Hypothalamus (tissue), 51 donors: ENCODE data around the gene GARIN5B.
"Not testable (repeated sequence)": the region's sequence is repeated elsewhere in the genome, so short reads cannot be mapped to it uniquely, and the experiment has no call there.

Experiments
- DNase-seq, 51 donors: peaks; one replicate each; lab custom pipeline; 2025; lab: John Stamatoyannopoulos, UW

GARIN5B gene

DNA sequence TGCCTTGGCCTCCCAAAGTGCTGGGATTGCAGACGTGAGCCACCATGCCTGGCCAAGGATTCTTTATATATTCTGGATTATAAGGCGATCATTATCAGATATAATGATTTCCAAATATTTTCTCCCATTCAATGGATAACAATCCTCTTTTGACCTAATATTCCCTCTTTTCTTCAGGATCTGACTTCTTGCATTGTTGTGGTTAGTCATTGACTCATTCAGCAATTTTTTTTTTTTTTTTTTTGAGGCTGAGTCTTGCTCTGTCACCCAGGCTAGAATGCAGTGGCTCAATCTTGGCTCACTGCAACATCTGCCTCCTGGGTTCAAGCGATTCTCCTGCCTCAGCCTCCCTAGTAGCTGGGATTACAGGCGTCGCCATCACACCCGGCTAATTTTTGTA, 33.3 kb downstream of the GARIN5B start:
- DNase-seq, result not testable (repeated sequence)

DNA sequence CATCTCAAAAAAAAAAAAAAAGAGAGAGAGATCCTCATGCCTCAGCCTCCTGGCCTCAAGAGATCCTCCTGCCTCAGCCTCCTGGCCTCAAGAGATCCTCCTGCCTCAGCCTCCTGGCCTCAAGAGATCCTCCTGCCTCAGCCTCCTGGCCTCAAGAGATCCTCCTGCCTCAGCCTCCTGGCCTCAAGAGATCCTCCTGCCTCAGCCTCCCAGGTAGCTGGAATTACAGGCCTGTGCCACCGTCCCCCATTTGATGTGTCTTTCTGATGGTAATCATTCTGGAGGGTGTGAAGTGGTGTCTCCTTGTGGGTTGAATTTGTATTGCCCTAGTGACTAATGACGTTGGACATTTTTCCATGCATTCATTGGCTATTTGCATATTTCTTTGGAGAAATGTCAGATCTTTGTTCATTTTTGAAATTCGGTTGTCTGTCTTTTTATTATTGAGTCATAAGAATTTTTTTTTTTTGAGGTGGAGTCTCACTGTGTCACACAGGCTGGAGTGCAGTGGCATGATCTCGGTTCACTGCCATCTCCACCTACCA, 34.2 kb downstream of the GARIN5B start:
- not testable (repeated sequence) for DNase-seq

DNA sequence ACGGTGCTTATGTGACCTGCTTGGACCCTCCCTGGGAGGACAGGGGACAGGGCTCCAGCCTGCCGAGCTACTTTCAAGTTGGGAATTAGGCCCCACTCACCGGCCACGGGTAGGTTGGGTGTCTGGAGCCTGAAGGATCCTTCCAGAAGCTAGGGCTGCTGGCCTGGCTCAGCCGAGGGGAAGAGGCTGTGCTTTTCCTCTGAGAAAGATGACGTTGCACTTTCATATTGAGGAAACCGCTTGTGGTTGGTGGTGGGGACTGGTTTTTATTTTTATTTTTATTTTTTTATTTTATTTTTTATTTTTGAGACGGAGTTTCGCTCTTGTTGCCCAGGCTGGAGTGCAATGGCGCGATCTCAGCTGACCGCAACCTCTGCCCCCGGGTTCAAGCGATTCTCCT, 37.9 kb downstream of the GARIN5B start, which contains the start of gene TMEM150B:
TMEM150B (minus strand) TSS at position 170 of the 400 bp plus-strand sequence. CDS start 4,305 bp downstream, outside the sequence.
- DNase-seq, result no peak

DNA sequence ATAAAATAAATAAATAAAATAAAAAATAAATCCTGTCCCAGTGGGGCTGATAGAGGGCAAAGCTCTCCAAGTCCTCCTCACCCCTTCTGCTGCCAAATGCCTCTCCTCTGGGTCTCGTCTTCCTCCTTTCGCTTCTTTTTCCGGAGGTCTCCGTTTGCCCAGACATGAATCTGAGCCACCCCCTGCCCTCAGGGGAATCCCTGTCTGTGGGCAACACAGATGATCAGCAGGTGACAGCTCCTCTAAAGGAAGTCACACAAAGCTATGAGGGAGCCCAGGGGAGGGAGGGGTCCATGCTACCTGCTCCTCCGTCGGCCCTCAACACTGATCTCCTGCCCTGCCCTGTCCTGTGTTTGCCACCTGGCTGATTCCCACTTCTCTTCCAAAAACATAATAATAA, 38.4 kb downstream of the GARIN5B start:
- no peak for DNase-seq

DNA sequence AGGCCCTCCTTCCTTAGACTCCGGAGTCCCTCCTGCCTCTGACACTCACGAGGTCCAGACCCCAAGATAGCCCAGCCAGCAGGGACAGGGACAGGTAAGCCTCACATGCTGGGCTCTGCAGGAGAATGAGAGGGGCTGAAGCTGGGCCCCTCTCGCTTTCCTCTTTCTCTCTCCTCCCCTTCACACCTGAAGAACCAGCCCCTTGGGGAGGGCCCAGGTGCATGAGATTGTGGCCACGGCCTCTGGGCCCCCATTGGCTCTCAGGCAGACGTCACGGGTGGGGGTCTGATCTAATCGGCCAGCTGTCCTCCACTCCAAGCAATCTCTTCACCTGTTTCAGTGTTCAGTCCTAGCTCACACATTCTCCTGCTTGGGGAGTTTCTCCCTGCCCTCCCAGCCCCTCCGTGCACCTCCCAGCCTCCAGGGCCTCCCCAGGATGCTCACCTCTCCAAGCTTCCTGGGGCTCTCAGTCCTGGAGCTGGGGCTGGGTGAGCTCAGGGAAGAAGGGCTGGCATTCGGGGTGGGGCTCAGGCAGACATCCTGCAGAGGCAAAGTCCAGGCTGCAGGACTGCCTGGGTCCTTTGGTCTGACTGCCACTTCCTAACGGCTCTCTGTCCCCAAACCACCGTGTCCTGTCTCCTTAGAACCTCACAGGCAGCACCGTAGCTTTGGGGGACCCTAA, 40.7 kb downstream of the GARIN5B start:
- DNase-seq, result no peak

DNA sequence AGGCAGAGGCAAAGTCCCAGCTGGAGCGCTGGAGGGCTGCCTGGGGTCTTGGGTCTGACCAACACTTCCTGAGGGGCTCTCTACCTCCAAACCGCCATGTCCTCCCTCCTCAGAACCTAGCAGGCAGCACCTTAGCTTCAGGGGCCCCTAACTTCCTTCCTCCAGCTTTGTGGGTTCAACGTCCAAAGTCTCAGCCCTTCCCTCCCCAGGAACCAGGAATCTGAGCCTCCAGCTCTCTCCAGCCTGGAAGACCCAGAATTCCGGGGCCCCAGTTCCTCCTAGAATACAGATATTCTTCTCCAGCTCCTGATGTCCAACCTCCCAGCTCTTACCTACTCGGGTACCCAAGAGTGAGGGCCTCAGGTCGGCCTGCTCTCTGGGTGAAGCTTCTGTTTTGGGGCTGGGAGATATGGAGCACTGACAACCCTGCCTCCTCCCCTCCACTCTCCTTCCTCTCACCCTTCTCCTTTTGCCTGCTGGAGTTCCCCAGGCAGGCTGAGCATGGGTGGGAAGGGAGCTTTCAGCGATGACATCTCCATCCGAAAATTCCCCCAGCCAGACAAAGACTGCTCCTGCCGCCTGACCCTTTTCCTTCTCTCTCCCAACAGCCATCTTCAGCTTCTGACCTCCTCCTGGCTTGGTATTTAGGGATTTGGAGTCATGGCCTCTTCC, 41.5 kb downstream of the GARIN5B start:
- DNase-seq, result no peak

DNA sequence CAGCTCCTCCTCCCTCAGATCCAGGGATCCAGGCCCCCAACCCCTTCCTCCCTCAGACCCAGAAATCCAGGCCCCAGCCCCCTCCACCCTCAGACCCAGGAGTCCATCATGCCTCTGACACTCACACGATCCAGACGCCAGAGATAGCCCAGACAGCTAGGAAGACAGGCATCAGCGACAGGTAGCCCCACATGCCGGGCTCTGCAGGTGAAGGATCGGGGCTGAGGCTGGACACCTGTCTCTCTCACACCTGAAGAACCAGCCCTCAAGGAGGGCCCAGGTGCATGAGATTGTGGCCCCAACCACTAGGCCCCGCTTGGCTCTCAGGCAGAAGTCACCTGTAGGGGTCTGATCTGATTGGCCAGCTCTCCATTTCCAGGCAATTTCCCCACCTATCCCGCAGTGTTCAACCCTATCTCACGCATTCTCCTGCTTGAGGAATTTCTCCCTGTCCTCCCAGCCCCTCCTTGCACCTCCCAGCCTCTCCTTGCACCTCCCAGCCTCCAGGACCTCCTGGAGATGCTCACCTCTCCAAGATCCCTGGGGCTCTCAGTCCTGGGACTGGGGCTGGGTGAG, 42.1 kb downstream of the GARIN5B start:
- DNase-seq, result no peak

DNA sequence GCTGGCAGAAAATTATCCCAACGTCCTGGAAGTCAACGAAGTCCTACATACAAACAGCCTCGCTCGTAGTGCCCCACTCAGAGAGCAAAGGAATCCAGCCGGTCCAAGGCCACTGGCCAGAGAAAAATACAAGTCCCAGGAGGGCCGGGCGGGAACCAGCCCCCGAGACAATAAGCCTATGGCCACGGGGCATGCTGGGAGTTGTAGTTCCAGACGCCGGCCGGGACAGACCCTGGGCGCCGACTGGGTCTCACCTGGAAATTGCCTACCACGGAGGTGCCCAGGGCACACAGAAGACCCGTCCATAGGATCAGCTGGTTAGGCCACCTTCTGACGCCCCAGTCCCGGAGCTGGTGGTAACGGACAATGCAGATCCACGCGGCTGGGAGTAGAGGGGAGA, 43.3 kb downstream of the GARIN5B start:
- DNase-seq, result peak in 28 of 51 donors; percentile 7 to 73 (median 34)

DNA sequence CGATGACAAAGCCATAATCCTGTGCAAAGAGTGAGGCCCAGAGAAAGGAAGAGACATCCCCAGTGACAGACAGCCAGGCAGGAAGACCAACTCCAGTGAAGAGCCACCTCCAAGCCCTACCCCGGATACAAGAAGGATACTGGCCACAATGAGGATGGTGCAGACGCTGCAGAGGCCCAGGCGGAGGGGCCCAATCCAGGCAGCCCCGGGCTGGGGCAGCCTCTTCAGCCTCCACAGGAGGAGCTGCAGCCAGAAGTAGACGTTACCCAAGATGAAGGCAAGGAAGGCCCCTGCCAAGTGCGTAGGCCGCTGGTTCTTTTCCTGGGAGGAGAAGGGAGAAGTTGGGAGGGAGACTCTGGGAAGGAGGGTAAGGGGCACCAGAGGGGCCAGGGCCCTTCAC, 46.4 kb downstream of the GARIN5B start:
- DNase-seq, result no peak

DNA sequence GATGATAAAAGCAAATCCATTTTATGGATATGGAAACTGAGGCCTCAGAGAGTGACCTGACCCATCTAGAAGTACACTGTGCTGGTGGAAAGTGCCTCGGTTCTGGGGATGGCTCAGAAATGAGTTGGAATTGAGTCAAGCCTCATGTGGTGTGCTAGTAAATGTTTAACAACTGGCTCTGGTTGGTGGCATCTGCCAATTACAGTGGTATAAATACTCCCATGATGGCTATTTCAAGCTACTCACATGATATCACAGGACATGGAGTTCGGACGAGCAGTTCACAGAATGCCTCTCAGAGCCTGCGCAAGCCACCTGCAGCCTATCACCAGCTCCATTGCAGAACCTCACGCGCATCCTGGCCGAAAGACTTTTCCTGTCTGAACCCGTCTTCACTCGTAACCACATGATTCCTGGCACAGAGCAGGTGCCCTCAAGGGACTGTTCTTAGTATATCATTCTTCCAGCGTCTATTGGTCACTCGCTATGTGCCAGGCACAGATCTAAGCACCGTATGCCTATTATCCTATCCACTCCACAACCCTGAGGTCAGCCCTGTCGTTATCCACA, 47.0 kb downstream of the GARIN5B start:
- DNase-seq, result no peak

DNA sequence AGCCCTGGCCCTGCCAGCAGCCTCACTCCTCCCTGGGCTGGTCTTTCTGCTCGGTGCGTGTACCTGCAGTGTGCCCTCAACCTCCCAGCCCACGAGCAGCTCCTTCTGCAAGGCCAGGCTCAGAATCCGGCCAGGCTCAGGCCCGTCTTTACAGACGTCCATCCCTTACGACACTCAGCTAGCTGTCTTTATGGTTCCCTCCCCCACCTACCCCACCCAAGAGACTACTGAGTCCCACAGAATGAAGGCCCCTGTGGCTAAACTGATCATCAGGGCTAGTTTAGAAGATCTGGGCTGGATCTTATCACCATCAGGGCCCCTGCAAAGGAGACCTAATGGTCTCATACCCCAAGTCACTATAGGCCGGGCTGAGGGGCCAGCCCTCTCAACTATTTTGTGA, 48.7 kb downstream of the GARIN5B start:
- no peak for DNase-seq

DNA sequence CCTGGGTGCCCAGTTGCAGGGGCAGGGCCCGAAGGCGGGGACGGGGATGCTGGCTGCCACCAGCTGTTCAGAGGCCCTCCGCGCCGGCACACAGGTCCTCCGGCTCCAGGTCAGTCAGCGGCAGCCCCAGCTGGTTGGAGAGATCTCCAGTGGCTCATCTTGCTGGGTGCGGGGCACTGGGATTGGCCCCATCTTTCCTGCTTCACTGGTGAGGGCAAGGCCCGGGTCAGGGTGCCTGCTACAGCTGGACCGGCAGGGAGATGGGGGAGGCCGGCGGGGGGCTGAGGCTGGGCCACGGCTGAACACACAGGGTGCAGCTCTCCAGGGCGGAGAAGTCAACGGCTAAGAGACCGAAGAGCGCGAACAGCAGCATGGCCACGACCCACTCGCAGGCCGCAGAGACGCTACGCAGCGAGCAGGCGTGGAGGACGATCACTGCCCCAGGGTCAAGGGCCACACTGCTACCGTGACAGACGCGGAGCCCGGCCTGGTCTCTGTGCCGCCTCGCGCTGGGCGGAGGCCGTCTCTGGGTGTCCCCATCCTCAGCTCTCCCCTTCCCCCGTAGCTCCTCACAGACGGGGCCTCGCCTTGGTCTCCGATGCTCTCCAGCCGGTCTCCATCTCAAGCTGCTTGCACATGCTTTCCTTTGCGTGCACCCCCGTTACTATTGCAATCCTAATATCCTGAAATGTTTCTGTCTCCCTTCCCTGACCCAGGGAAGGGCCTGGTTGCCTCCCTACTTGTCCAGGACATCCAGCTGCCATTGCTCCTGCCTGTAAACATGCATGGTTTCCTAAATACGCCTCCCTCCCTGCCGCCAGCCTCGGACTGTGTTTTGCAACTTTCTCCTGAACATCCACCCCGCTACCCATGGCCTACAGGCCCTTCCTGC, 50.2 kb downstream of the GARIN5B start:
- peak in 1 of 51 donors; percentile 9 for DNase-seq

DNA sequence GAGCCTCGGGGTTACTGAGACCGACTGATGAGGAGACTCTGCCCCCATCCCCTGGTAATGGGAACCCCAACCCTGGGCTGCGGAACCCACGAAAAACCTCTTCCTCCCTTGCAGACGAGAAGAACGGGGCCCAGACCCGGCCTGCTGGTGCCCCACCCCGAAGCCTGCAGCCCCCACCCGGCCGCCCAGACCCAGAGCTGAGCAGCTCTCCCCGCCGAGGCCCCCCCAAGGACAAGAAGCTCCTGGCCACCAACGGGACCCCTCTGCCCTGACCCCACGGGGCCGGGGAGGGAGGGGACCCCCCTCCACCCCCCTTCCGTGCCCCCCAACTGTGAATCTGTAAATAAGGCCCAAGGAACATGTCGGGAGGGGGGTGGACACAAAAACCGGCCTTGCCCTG, 51.3 kb downstream of the GARIN5B start:
- no peak for DNase-seq

DNA sequence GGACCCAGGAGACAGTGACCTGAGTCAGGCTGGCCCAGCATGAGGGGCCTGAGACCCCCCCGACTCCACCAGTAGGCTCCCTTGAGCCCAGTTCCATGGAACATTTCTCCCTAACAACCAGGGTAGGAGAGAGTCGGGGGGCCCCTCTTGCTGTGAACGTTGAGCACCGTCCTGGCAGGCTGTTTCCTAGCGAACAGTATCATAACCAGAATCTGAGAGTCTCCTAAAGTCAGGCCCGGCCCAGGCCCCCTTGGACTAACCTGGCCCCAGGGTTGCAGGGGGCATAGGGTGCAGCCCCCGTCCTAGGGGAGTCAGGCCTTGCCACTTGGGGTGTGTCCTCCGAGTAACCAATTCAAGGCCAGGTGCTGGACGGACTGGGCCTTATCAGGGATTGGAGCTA, 51.7 kb downstream of the GARIN5B start:
- DNase-seq, result no peak

DNA sequence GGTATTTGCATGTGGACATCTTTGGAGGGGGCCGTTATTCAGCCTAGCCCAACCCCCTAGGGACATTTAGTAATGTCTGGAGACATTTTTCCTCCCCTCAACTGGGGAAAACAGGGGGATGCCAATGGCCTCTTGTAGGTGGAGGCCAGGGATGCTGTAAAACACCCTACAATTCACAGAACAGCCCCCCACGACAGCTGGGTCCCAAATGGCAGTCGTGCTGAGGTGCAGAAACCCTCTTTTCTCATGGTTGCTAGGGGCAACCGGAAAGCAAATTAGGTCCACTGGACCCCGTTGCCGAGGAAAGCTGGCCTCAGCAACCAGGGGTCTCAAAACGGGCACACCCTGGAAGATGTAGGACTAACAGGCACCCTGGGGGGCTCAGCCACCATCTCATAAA, 52.6 kb downstream of the GARIN5B start:
- DNase-seq, result no peak

DNA sequence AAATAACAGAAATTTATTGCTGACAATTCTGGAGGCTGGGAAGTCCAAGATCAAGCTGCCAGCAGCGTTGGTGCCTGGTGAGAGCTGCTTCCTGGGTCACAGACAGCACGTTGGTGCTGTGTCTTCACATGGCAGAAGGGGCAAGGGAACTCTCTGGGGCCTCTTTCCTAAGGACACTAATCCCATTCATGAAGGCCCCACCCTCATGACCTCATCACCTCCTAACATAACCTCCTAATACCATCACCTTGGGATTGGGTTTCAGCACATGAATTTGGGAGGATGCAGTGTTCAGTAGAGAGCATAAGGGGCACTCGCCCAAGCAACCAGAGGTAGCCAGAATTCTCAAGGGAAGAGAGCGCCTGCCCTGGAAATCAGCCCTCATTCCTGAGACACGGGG, 53.6 kb downstream of the GARIN5B start:
- no peak for DNase-seq

DNA sequence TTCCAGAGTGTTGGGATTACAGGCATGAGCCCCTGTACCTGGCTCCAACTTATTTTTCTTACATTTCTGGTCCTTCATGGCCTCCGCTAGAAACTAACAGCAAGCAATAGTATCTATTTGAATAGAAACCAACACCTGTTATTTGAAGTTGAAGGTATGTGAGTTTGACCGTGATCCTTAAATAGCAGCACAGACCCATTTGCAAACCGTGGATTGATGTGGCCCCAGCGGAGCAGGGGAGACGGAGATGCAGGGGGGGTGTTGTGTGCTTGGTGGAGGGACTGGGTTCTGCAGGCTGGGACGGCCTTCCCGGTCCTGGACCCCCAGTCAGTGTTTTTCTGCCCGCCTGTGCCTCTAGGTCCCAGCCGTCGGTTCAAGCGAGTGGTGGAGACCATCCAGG, 54.8 kb downstream of the GARIN5B start:
- DNase-seq, result no peak

DNA sequence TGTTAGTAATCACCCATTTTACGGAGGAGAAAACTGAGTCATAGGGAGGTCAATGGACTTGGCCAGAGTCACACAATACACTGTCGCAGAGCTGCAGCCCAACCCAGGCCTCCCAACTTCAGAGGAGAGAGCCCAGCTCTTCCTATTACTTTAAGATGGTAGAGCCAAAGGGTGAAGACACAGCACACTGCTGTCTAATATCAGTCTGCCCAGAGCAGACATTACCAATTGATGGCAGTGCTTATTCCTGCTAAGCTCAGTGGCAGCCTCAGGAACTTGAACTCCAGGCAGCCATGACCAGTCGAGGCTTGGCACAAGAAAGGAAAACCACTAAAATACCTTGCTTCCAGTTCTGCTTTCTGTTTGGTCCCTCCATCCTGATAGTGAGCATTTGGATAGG, 56.3 kb downstream of the GARIN5B start:
- no peak for DNase-seq

DNA sequence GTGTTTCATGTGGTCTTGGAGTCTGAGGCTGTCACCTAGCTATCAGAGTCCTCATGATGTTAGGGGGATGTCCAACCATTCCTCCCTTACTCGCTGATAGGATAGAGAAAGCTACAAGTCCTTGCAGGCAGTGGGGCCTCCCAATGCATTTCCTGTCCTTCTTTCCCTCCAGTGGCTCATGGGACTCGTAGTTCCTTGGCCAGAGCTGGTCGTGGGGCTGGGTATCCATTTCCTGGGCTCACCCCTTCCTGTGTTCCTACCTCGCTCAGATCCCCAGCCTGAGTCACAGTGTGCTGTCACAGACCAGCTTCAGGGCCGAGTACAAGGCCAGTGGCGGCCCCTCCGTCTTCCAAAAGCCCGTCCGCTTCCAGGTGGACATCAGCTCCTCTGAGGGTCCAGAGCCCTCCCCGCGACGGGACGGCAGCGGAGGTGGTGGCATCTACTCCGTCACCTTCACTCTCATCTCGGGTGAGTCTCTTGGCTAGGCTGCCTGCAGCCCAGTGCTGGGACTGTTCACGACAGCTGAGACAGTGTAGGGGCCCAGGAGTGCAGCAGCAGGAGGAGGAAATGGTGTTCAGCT, 57.0 kb downstream of the GARIN5B start:
- DNase-seq, result no peak

DNA sequence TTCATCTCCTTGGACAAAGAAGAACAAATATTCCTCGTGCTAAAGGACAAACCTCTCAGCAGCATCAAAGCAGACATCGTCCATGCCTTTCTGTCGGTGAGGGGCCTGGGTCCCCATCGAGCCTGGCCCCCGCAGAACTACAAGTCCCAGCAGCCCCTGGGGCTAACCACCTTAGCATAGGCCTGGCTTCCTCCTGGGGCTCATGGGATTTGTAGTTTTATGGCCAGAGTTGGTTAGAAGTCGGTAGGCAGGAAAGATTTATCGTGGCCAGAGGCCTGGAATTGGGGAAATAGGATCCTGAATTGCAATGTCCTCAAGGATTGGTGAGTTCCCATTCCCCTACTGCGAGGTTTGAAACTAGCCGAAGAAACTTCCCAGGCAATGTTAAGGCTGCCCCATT, 57.6 kb downstream of the GARIN5B start:
- peak in 2 of 51 donors; percentile 8 to 18 for DNase-seq
